GM18909 (cell line): ENCODE results near the gene THAP3.
"Not testable (repeated sequence)": the region's sequence is repeated elsewhere in the genome, so short reads cannot be mapped to it uniquely, and the experiment has no call there.

Experiments
- ATAC-seq: cut with Tn5 transposase; IDR thresholded peaks from one replicate; pipeline ENCODE4 v1.9.1; 2021; ENCODE audit warnings: mild to moderate bottlenecking; ENCODE audit not compliant: unreplicated experiment, poor library complexity

THAP3 gene

GRCh38 chr1:6632588-6633514, 8.2 kb downstream of the THAP3 start:
- ATAC-seq = no peak

GRCh38 chr1:6634371-6635052, 9.8 kb downstream of the THAP3 start:
- no peak for ATAC-seq

GRCh38 chr1:6635161-6635909, 10.7 kb downstream of the THAP3 start:
- no peak for ATAC-seq

- no peak for ATAC-seq
Measured at GRCh38 chr1:6635910-6636760, 11.5 kb downstream of the THAP3 start.

GRCh38 chr1:6636778-6637177, 12.1 kb downstream of the THAP3 start:
- ATAC-seq = not testable (repeated sequence)

GRCh38 chr1:6637770-6638169, 13.1 kb downstream of the THAP3 start:
- ATAC-seq = no peak

GRCh38 chr1:6638226-6638625, 13.6 kb downstream of the THAP3 start:
- ATAC-seq = no peak

- not testable (repeated sequence) for ATAC-seq
Measured at GRCh38 chr1:6640867-6641266, 16.2 kb downstream of the THAP3 start.

GRCh38 chr1:6645018-6645417, 20.4 kb downstream of the THAP3 start:
- ATAC-seq = no peak

- no peak for ATAC-seq
Measured at GRCh38 chr1:6646499-6647148, 22.0 kb downstream of the THAP3 start.

- no peak for ATAC-seq
Measured at GRCh38 chr1:6648556-6648955, 23.9 kb downstream of the THAP3 start.

- ATAC-seq = no peak
Measured at GRCh38 chr1:6651909-6652308, 27.2 kb downstream of the THAP3 start.

GRCh38 chr1:6652986-6653385, 28.3 kb downstream of the THAP3 start:
- ATAC-seq = no peak

- ATAC-seq = no peak
Measured at GRCh38 chr1:6653436-6654290, 29.0 kb downstream of the THAP3 start.

GRCh38 chr1:6657138-6657537, 32.5 kb downstream of the THAP3 start:
- no peak for ATAC-seq

- ATAC-seq = no peak
Measured at GRCh38 chr1:6658359-6659060, 33.8 kb downstream of the THAP3 start.

- ATAC-seq = no peak
Measured at GRCh38 chr1:6660415-6661049, 35.9 kb downstream of the THAP3 start.
